SK-N-MC (cell line): ENCODE measurements around the gene ZCWPW2.
A peak's percentile ranks its signal among the peaks of the same experiment; 100 is the strongest.

Experiments
- DNase-seq: peaks from one replicate; pipeline ENCODE4 v3.0.0-alpha.2; 2011; ENCODE audit warnings: low read depth, low spot score
- H3K27ac ChIP-seq: fragments of 200-600 bp; sonication (generic); 2 replicates; pipeline ENCODE4 v1.5.1; 2016; ENCODE audit warnings: mixed run types
- H3K36me3 ChIP-seq: fragments of 200-600 bp; sonication (generic); 2 replicates; pipeline ENCODE4 v1.6.1; 2017; ENCODE audit warnings: antibody characterized with exemption, low read length, mixed read lengths; ENCODE audit not compliant: insufficient read depth
- H3K4me3 ChIP-seq: fragments of 200-600 bp; sonication (generic); 2 replicates; pipeline ENCODE4 v1.5.1; 2016
- H3K9ac ChIP-seq: fragments of 200-600 bp; sonication (generic); 2 replicates; pipeline ENCODE4 v1.8.0; 2017; ENCODE audit warnings: mixed run types, mixed read lengths; ENCODE audit not compliant: insufficient read length
- H3K9me3 ChIP-seq: fragments of 200-600 bp; sonication (generic); 2 replicates; pipeline ENCODE4 v1.6.1; 2017; ENCODE audit warnings: low read depth, mild to moderate bottlenecking, antibody characterized with exemption, low read length, moderate library complexity, mixed read lengths
- EZH2 ChIP-seq: fragments of 200-600 bp; sonication (generic); IDR thresholded peaks from one replicate; pipeline ENCODE4 v1.6.1; 2017; ENCODE audit warnings: antibody characterized with exemption
- FOXP2 ChIP-seq: optimal IDR thresholded peaks from 2 replicates; pipeline ENCODE3; 2011; ENCODE audit warnings: mild to moderate bottlenecking, moderate library complexity; ENCODE audit not compliant: insufficient read depth; ENCODE audit errors: extremely low read length, control extremely low read depth
- POLR2AphosphoS5 ChIP-seq: IDR thresholded peaks from 2 replicates; pipeline ENCODE4 v1.6.1; 2012; ENCODE audit warnings: mild to moderate bottlenecking, low read depth, low read length, borderline replicate concordance

The ZCWPW2 gene

DNA sequence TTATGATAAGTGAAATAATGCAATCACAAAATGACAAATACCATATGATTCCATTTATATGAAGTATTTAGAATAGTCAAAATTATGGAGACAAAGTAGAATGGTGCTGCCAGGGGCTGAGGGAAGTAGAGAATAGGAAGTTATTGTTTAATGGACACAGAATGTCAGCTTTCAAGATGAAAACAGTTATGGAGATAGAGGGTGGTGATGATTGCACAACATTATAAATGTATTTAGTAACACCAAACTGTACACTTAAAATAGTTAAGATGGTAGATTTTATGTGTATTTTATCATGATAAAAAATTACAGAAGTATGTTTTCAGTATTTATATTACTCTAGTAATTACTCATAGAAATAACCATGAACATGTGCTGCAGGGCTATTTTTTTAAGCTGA lies 100.9 kb downstream of the ZCWPW2 start:
- Histone ChIP-seq H3K27ac (no peak overlapping the region), H3K4me3 (no peak overlapping the region), H3K9ac (no peak overlapping the region), H3K36me3 (no peaks in the 10 kb centered on the region), H3K9me3 (no peaks in the 10 kb centered on the region)
- TF ChIP-seq POLR2AphosphoS5 (no peak), FOXP2 (no peak), EZH2 (no peak)
- DNase-seq: no peak

DNA sequence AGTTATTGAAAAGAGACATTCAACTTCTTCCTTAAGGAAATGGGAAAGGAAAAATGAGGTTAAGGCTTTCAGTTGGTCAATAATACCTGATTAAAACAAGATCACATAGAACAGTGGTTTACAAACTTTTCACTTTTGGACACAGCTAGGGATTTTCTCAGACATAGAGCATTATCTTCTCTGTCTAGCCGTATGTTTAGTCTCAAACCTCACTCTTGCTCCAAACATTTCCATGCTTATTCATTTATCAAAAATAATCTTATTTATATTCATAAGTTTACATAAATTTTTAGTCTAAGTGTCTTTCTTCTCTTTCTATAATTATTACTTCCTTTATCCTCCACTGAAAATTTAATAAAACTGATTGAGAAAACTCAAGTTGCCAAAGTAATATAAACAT lies 114.3 kb downstream of the ZCWPW2 start:
- Histone ChIP-seq H3K27ac (no peak overlapping the region), H3K9ac (no peak overlapping the region), H3K9me3 (no peaks in the 10 kb centered on the region), H3K4me3 (no peak overlapping the region), H3K36me3 (no peaks in the 10 kb centered on the region)
- TF ChIP-seq FOXP2 (no peak), EZH2 (no peak), POLR2AphosphoS5 (no peak)
- DNase-seq: no peak

DNA sequence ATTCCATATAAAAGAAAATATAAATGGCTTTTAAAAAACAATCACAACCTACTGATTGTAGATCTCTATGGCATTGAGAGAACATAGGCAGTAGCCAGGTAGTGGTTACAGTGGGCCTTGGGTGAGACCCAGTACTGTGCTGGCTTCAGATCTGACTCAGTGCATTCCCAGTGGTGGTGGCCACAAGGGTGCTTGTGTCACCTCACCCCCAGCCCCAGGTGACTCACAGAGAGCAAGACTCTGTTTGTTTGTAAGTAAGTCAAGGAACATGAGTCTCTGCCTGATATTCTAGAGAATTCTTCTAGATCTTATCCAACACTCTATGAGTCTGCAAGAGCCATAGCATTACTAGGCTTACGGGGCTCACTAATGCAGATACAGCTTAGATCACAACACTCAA lies 118.9 kb downstream of the ZCWPW2 start:
- H3K27ac ChIP-seq: no peak overlapping the region
- no peak overlapping the region for H3K9ac ChIP-seq
- no peaks in the 10 kb centered on the region for H3K36me3 ChIP-seq
- TF ChIP-seq FOXP2: no peak
- TF ChIP-seq POLR2AphosphoS5: no peak
- TF ChIP-seq EZH2: no peak
- H3K9me3 ChIP-seq: no peaks in the 10 kb centered on the region; the same call in 1 of the 2 replicates
- no peak overlapping the region for H3K4me3 ChIP-seq
- no peak for DNase-seq

DNA sequence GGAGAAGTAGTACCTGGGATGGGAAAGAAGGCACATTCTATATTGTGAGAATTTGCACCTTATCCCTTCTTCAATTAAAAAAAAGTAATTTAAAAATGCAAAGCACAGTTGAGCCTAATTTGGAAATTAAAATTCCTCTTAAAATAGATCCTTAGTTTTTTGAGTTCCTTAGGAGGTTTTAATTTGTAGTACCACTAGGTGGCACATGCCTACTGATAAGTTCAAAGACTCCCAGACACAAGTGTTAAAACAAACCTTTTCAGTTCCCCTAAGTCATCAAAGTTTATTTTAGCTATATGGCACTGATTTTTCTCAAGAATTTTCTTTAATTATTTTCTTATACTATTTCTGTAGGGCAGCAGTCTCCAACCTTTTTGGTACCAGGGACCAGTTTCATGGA lies 127.7 kb downstream of the ZCWPW2 start:
- no peak for TF ChIP-seq EZH2
- no peak for TF ChIP-seq FOXP2
- no peak for TF ChIP-seq POLR2AphosphoS5
- DNase-seq: peak; percentile 5

DNA sequence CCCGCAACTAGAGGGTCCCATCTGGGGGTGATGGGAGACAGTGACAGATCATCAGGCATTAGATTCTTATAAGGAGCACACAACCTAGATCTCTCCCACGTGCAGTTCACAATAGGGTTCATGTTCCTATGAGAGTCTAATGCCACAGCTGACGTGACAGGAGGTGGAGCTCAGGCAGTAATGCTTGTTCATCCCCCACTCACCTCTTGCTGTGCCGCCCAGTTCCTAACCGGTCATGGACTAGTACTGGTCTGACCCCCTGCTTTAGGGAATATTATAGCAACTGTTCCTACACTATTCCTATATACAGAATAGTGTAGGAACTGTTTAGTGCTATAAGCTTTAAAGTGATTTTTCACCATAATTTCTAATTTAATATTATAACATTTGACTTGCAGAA lies 128.2 kb downstream of the ZCWPW2 start:
- DNase-seq: no peak
- no peak for TF ChIP-seq EZH2
- no peak for TF ChIP-seq FOXP2
- TF ChIP-seq POLR2AphosphoS5: no peak
- Histone ChIP-seq H3K9ac (no peak overlapping the region), H3K4me3 (no peak overlapping the region), H3K36me3 (no peaks in the 10 kb centered on the region), H3K27ac (no peak overlapping the region), H3K9me3 (no peaks in the 10 kb centered on the region; the same call in 1 of the 2 replicates)

More for the DNA sequence above, 127.7 kb downstream of the ZCWPW2 start:
- Histone ChIP-seq H3K9ac (no peak overlapping the region), H3K9me3 (no peaks in the 10 kb centered on the region; the same call in 1 of the 2 replicates), H3K4me3 (no peak overlapping the region), H3K36me3 (no peaks in the 10 kb centered on the region), H3K27ac (no peak overlapping the region)

DNA sequence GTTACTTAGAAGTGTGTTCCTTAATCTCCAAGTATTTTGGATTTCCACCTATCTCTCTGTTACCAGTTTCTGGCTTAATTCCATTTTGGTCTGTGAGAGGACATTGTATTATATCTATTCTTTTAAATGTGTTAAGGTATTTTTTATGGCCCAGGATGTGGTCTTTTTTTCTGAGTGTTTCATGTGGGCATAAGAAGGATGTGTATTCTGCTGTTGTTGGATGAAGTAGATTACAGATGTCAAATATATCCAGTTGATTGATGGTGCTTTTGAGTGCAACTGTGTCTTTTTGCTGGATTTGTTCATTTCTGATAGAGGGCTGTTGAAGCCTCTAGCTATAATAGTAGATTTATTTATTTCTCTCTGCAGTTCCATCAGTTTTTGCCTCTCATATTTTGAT lies 136.6 kb downstream of the ZCWPW2 start:
- no peaks in the 10 kb centered on the region for H3K9me3 ChIP-seq
- no peaks in the 10 kb centered on the region for H3K36me3 ChIP-seq
- no peak overlapping the region for H3K9ac ChIP-seq
- no peak overlapping the region for H3K4me3 ChIP-seq
- no peak overlapping the region for H3K27ac ChIP-seq
- TF ChIP-seq FOXP2 (no peak), EZH2 (no peak), POLR2AphosphoS5 (no peak)
- DNase-seq: no peak

DNA sequence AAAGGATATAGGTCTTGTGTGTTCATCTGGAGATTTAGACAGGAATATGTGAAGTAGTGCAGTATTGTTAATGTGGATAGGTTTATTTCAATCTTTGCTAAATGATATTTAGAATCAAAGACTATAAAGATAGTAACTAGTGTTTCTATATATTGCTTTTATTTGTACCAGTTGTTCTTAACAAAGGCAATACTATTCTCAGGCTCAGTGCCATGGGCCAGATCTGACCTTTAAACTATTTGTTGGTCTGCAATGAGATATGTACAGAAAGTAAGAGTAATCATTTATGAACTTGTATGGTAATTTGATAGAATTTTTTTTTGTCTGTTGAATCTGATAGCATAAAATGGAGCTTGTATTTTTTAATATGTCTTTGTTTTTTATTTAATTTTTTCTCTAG lies 146.8 kb downstream of the ZCWPW2 start:
- TF ChIP-seq POLR2AphosphoS5 (no peak), EZH2 (no peak), FOXP2 (no peak)

DNA sequence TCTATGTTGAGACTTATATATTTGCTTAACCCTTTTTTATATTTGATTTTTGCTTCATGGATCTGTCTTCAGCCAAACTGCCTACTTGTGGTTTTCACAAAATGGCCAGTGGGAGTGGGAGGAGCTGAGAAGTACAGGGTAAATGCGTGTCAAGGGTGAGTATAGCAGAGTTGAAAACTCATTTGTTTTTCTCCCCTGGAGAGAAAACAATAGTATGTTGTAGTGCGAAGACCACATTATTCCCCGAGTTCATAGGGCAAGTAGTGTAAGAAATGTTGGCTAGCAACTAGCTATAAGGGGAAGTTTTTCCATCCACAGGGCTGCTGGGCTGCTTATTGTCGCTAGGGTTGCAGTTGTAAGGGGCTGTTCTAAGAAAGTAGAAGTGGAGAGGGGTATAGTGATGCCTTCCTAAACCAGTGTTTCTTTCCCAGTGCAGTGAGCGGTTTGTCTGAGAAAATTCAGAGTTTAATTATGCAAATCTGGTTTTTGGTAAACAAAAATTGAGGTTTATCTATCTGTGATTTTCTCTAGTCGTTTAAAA lies 153.9 kb downstream of the ZCWPW2 start:
- no peak for DNase-seq
- H3K4me3 ChIP-seq: no peak overlapping the region
- no peak for TF ChIP-seq POLR2AphosphoS5
- no peak for TF ChIP-seq FOXP2
- no peak for TF ChIP-seq EZH2
- no peaks in the 10 kb centered on the region for H3K36me3 ChIP-seq
- no peak overlapping the region for H3K9ac ChIP-seq
- H3K27ac ChIP-seq: no peak overlapping the region
- no peaks in the 10 kb centered on the region for H3K9me3 ChIP-seq

More for the DNA sequence above, 146.8 kb downstream of the ZCWPW2 start:
- Histone ChIP-seq H3K27ac (no peak overlapping the region), H3K9me3 (no peaks in the 10 kb centered on the region), H3K9ac (no peak overlapping the region), H3K36me3 (no peaks in the 10 kb centered on the region), H3K4me3 (no peak overlapping the region)
- DNase-seq: no peak

DNA sequence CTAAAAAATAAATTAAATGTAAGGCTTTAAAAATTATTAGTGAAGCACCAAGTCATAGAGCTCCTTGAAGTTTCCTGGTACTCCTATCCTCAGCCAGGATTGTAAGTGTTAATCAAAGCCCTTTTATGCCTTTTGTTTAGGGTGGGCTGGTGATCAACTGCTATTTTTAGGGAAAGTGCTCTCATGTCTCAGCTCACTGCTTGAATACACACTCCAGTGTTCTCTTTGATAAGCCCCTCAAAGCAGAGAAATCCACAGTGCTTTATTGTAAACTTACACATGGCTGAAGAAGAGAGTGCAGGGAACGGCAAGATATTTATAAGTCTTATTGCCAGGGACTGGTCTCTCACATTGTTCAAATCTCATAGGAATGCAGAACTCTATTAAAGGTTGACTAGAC lies 156.5 kb downstream of the ZCWPW2 start:
- TF ChIP-seq EZH2 (no peak), POLR2AphosphoS5 (no peak), FOXP2 (no peak)
- Histone ChIP-seq H3K36me3 (no peaks in the 10 kb centered on the region), H3K9me3 (no peaks in the 10 kb centered on the region), H3K4me3 (no peak overlapping the region), H3K9ac (no peak overlapping the region), H3K27ac (no peak overlapping the region)
- no peak for DNase-seq

DNA sequence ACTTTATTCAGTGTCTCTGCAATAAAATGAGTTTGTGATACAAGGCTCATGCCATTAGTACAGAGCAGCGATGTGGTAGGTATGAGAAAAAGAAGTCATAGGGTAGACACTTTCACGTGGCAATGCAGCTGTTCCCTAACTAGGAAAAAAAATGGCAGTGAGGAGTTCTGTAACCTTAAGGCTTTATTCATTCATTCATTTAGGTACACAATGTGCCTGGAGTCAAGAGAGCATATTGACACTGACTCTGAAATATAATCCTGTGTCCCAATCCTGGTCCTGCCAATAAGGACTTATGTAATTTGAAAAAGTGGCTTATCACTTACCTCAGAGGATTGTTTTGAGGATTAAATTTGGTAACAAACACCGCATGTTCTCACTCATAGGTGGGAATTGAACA lies 173.1 kb downstream of the ZCWPW2 start:
- Histone ChIP-seq H3K9me3 (no peaks in the 10 kb centered on the region), H3K4me3 (no peak overlapping the region), H3K36me3 (no peaks in the 10 kb centered on the region), H3K27ac (no peak overlapping the region), H3K9ac (no peak overlapping the region)
- TF ChIP-seq EZH2 (no peak), POLR2AphosphoS5 (no peak), FOXP2 (no peak)
- DNase-seq: no peak
